ENCODE measurements around the gene SLC24A4.

DNA sequence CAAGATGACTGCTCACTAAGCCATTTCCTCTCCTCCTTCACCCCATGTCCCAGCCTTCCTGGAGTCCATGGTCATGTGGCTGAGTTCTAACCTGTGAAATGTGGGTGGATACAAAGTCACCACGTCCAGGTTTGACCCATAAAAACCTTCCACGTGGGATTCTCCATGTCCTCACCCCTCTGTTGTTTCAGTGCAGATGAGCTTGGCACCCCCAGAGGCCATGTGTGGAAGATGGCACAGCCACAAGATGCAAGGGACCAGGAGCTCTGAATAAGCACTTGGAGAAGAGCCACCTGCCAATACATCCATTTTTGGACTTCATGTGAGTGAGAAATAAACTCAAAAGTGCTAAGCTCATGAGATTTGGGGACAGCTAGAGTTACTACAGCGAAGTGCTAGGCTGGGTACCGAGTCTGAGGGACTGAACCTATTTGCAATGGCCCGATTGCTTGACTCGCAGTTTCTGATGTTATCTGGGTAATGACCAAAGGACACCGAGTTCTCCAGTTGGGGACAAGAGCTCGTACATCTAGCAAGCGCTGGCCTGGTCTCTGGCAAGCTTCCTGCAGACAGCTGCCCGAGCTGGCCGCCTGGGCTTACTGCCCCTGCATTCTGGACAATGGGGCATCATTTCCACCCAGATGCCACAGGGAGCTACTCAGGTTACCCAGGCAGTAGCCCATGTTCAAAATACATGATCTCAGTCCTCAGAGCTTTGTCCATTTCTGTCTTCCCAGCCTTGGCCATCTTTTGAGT is 7.7 kb upstream of the SLC24A4 start:
- TF ChIP-seq POLR2A (IDR thresholded peaks at IDR 0.05) = no peak
- TF ChIP-seq, protein P1, sequence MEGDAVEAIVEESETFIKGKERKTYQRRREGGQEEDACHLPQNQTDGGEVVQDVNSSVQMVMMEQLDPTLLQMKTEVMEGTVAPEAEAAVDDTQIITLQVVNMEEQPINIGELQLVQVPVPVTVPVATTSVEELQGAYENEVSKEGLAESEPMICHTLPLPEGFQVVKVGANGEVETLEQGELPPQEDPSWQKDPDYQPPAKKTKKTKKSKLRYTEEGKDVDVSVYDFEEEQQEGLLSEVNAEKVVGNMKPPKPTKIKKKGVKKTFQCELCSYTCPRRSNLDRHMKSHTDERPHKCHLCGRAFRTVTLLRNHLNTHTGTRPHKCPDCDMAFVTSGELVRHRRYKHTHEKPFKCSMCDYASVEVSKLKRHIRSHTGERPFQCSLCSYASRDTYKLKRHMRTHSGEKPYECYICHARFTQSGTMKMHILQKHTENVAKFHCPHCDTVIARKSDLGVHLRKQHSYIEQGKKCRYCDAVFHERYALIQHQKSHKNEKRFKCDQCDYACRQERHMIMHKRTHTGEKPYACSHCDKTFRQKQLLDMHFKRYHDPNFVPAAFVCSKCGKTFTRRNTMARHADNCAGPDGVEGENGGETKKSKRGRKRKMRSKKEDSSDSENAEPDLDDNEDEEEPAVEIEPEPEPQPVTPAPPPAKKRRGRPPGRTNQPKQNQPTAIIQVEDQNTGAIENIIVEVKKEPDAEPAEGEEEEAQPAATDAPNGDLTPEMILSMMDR (IDR thresholded peaks at IDR 0.05) = no peak
